Effector memory CD8-positive, alpha-beta T cell (primary cell): ENCODE measurements around the gene KLF7.
A peak's percentile ranks its signal among the peaks of the same experiment; 100 is the strongest.

ENCODE experiments used
- ATAC-seq: fragments of 150-1000 bp; cut with Tn5 transposase; replicated peaks from 2 replicates; pipeline ENCODE4 v1.10.0; 2021; ENCODE audit warnings: mild to moderate bottlenecking, moderate library complexity
- DNase-seq, 3 experiments: peaks; one replicate each; pipeline ENCODE4 v3.0.0; 2021
- H3K27ac Mint-ChIP-seq, 2 donors: one replicate each; pipeline ENCODE4 v1.8.0; 2022; ENCODE audit warnings: mild to moderate bottlenecking in 2 of 2, mixed read lengths in 2 of 2, moderate library complexity in 2 of 2
- H3K27me3 Mint-ChIP-seq, 2 donors: one replicate each; pipeline ENCODE4 v1.8.0; 2022; ENCODE audit warnings: mixed read lengths in 2 of 2
- H3K36me3 Mint-ChIP-seq: one replicate; pipeline ENCODE4 v1.8.0; 2022; ENCODE audit warnings: mild to moderate bottlenecking, moderate library complexity, mixed read lengths; ENCODE audit not compliant: insufficient read depth
- H3K4me1 Mint-ChIP-seq, 2 donors: one replicate each; pipeline ENCODE4 v1.8.0; 2022; ENCODE audit warnings: low read depth in 2 of 2, mixed read lengths in 2 of 2
- H3K4me3 Mint-ChIP-seq, 2 donors: one replicate each; pipeline ENCODE4 v1.8.0; 2022; ENCODE audit warnings: mild to moderate bottlenecking in 2 of 2, mixed read lengths in 2 of 2, moderate library complexity in 2 of 2
- H3K9me3 Mint-ChIP-seq, 2 donors: one replicate each; pipeline ENCODE4 v1.8.0; 2022; ENCODE audit warnings: mixed read lengths in 2 of 2

KLF7 gene

DNA sequence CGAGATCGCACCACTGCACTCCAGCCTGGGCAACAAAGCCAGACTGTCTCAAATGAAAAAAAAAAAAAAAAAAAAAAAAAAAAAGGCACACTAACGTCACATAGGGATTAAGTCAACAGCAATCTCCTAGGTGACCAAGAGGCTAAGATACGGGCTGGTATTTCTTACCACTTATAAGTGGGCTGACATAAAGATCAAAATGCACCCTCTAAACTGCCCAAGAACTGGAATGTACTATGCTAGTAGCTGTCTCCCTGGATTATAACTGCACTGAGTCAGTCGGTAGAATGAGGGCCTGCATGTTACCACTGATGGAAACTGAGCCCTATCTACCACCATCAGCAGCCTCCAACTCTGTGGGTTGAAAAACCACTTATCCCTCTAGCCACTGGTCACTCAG, 80.6 kb downstream of the KLF7 start:
- Mint-ChIP-seq H3K9me3 (no peaks in the 10 kb centered on the region), H3K27me3 (peaks cover 8 to 9% of the 10 kb centered on the region in 2 donors), H3K4me3 (no peak overlapping the region), H3K4me1 (no peaks in the 10 kb centered on the region), H3K36me3 (peaks cover 5% of the 10 kb centered on the region), H3K27ac (no peak overlapping the region)
- ATAC-seq (no peak), DNase-seq (no peak)

- Mint-ChIP-seq H3K27me3 (peaks cover 4 to 6% of the 10 kb centered on the region in 2 donors), H3K4me1 (no peaks in the 10 kb centered on the region), H3K4me3 (no peak overlapping the region), H3K36me3 (peaks cover 5% of the 10 kb centered on the region), H3K9me3 (no peaks in the 10 kb centered on the region), H3K27ac (no peak overlapping the region)
- no peak for DNase-seq
- no peak for ATAC-seq
Observed at GRCh38 chr2:207083361-207084110, 82.2 kb downstream of the KLF7 start.

DNA sequence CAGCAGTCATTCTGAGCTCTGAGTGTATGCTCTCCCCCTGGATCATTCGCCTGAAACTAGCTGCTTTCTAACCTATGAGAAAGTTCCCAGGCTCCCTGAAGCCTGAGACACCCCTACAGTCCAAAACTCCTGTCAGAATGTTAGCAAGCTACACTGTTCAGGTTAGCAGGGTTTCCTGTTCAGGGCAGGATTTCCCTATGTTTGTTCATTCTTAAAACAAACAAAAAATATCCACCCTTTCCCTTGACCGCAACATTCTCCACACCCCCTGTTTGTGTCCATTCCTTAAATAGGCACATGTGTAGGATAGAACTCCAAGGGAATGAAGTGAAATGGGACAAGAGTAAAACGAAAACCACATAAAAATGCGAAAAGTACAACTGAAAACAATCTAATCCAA, 83.1 kb downstream of the KLF7 start:
- no peak for ATAC-seq
- H3K4me1 Mint-ChIP-seq: no peaks in the 10 kb centered on the region
- H3K36me3 Mint-ChIP-seq: peaks cover 5% of the 10 kb centered on the region

GRCh38 chr2:207078186-207078798, 87.5 kb downstream of the KLF7 start:
- DNase-seq: no peak
- peaks cover 22 to 30% of the 10 kb centered on the region in 2 donors for H3K27me3 Mint-ChIP-seq
- no peaks in the 10 kb centered on the region for H3K9me3 Mint-ChIP-seq
- no peak overlapping the region for H3K27ac Mint-ChIP-seq
- no peak for ATAC-seq
- no peak overlapping the region for H3K4me3 Mint-ChIP-seq
- no peaks in the 10 kb centered on the region for H3K36me3 Mint-ChIP-seq
- peaks cover 9 to 11% of the 10 kb centered on the region in 2 donors for H3K4me1 Mint-ChIP-seq

More for the DNA sequence above, 83.1 kb downstream of the KLF7 start:
- Mint-ChIP-seq H3K27me3 (no peaks in the 10 kb centered on the region), H3K4me3 (no peak overlapping the region), H3K27ac (no peak overlapping the region), H3K9me3 (no peaks in the 10 kb centered on the region)
- no peak for DNase-seq

DNA sequence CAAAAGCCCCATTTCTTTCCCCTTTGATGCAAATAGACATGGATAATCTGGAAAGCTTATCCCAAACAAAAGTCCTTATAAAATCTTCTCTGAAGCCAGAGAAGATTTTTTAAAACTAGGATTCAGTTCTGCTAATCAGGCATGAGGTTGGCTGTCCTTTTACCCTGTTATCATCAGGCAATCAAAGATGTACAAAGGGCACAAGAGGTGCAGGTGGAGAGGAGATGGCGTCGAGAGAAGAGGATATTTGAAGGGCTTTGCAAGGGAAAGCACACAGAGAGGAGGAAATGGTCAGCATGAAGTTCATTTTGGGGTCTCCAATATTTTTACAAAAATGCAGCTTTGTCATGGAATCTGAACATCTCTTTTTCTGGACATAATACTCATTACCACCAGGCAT, 88.5 kb downstream of the KLF7 start:
- DNase-seq (no peak), ATAC-seq (no peak)
- no peak overlapping the region for H3K4me3 Mint-ChIP-seq
- no peak overlapping the region for H3K27ac Mint-ChIP-seq
- H3K4me1 Mint-ChIP-seq: peaks cover 9 to 11% of the 10 kb centered on the region in 2 donors
- H3K36me3 Mint-ChIP-seq: no peaks in the 10 kb centered on the region
- peaks cover 32 to 40% of the 10 kb centered on the region in 2 donors for H3K27me3 Mint-ChIP-seq
- no peaks in the 10 kb centered on the region for H3K9me3 Mint-ChIP-seq

DNA sequence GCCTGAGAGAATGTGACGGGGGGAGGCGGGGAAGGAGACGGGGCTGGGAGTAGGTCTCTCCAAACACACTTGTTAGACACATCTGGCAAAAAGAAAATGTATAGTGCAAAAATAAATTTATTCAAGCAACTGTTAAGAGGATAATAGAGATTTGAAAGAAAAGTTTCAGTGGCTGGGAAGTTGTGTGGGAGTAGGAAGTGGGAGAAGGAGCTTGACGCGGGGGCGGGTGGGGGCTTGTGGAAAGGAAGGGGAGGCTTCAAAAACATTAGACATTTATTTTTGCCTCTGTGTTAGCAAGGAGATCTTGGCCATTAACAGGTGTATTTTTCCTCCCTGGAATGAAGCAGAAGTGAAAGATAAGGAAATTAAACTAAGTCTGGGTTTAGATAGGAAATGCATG, 90.3 kb downstream of the KLF7 start:
- H3K4me1 Mint-ChIP-seq: peaks cover 9 to 11% of the 10 kb centered on the region in 2 donors
- H3K4me3 Mint-ChIP-seq: no peak overlapping the region
- no peak overlapping the region for H3K27ac Mint-ChIP-seq
- peaks cover 34 to 51% of the 10 kb centered on the region in 2 donors for H3K27me3 Mint-ChIP-seq
- ATAC-seq (no peak), DNase-seq (no peak)
- no peaks in the 10 kb centered on the region for H3K36me3 Mint-ChIP-seq
- no peaks in the 10 kb centered on the region for H3K9me3 Mint-ChIP-seq

DNA sequence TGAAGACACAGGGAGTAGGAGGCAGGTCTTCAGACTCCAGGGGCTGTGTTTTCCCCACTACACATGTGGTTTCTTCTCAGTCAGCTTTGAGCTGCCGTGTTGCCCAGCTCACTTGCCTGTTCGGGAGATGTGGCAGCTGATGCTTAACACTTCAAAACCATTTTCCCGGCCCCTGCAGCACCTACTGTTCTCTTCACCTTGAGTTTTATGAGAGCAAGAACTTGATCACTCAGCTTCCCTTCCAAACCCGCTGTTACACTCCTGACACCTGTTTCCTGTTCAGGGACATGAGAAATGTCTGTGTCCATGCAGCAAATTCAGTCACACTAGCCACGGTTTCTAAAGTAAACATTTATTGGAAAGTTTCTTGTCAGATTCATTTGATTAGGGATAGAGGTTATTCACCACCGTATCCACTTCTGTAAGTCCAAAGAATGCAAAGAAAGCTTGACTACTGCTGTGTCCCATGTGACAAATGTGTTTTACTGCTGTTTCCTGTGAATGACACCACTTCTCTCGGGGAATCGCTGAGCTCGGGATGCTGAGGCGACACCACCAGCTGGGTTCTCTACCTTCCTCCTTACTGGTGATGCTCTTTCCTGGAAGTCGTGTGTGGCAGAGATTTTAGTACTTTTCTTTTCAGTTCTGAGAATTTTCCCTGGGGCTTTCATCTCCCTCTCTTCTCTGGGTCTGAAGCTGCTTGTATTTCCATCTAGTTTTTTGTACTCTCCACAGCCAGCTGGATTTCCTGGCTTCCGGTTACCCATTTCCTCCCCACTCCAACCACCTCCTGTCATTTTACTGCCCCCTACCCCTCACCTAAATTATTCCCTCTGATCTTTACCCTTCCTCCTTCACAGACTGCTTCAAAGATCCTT, 91.7 kb downstream of the KLF7 start:
- Mint-ChIP-seq H3K27me3 (peaks cover 34 to 63% of the 10 kb centered on the region in 2 donors), H3K27ac (no peak overlapping the region), H3K4me3 (no peak overlapping the region), H3K9me3 (no peaks in the 10 kb centered on the region), H3K4me1 (peaks cover 9 to 11% of the 10 kb centered on the region in 2 donors), H3K36me3 (no peaks in the 10 kb centered on the region)
- ATAC-seq: no peak
- no peak for DNase-seq

GRCh38 chr2:207073412-207073800, 92.3 kb downstream of the KLF7 start:
- Mint-ChIP-seq H3K4me1 (peaks cover 9 to 11% of the 10 kb centered on the region in 2 donors), H3K36me3 (no peaks in the 10 kb centered on the region), H3K27ac (no peak overlapping the region), H3K9me3 (no peaks in the 10 kb centered on the region), H3K4me3 (no peak overlapping the region), H3K27me3 (peaks cover 34 to 63% of the 10 kb centered on the region in 2 donors)
- ATAC-seq (no peak), DNase-seq (no peak)

GRCh38 chr2:207072571-207072970, 93.2 kb downstream of the KLF7 start:
- no peak for DNase-seq
- ATAC-seq: no peak
- Mint-ChIP-seq H3K4me3 (no peak overlapping the region), H3K4me1 (peaks cover 9 to 11% of the 10 kb centered on the region in 2 donors), H3K27me3 (peaks cover 40 to 63% of the 10 kb centered on the region in 2 donors), H3K9me3 (no peaks in the 10 kb centered on the region), H3K36me3 (no peaks in the 10 kb centered on the region), H3K27ac (no peak overlapping the region)

DNA sequence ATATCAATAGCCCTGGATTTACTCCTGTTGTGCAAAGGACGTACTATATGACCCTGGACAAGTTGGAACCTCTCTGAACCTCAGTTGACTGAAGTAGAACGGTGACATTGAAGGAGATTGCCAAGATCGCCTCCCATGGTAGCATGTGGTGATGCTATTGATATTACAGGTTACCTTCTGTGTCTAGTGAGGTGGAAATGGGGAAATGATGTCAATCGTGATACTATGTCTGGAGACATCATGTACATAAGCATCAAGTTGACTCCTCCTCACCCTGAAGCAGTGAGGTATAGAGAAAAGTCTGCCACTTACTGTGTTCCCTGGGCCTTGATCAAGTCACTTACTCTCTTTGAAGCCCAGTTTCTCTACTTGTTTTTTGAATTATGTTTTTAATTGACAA, 93.9 kb downstream of the KLF7 start:
- no peak for DNase-seq
- Mint-ChIP-seq H3K27ac (no peak overlapping the region), H3K4me1 (peaks cover 9 to 11% of the 10 kb centered on the region in 2 donors), H3K9me3 (no peaks in the 10 kb centered on the region), H3K27me3 (peaks cover 40 to 63% of the 10 kb centered on the region in 2 donors), H3K4me3 (no peak overlapping the region), H3K36me3 (no peaks in the 10 kb centered on the region)
- peak; percentile 19 for ATAC-seq

GRCh38 chr2:207067473-207067872, 98.3 kb downstream of the KLF7 start:
- no peak overlapping the region for H3K4me3 Mint-ChIP-seq
- DNase-seq (no peak), ATAC-seq (no peak)
- H3K36me3 Mint-ChIP-seq: no peaks in the 10 kb centered on the region
- H3K27me3 Mint-ChIP-seq: peaks cover 16 to 25% of the 10 kb centered on the region in 2 donors
- H3K4me1 Mint-ChIP-seq: no peaks in the 10 kb centered on the region
- H3K9me3 Mint-ChIP-seq: peaks cover 0 to 5% of the 10 kb centered on the region in 2 donors
- H3K27ac Mint-ChIP-seq: no peak overlapping the region

- Mint-ChIP-seq H3K27me3 (peaks cover 12 to 20% of the 10 kb centered on the region in 2 donors), H3K27ac (no peak overlapping the region), H3K4me3 (no peak overlapping the region), H3K4me1 (no peaks in the 10 kb centered on the region), H3K36me3 (no peaks in the 10 kb centered on the region), H3K9me3 (peaks cover 0 to 5% of the 10 kb centered on the region in 2 donors)
- ATAC-seq (no peak), DNase-seq (no peak)
Observed at GRCh38 chr2:207066791-207067460, 98.8 kb downstream of the KLF7 start.

GRCh38 chr2:207066166-207066565, 99.6 kb downstream of the KLF7 start:
- H3K27ac Mint-ChIP-seq: no peak overlapping the region
- ATAC-seq: no peak
- H3K27me3 Mint-ChIP-seq: peaks cover 12 to 19% of the 10 kb centered on the region in 2 donors
- peaks cover 0 to 5% of the 10 kb centered on the region in 2 donors for H3K9me3 Mint-ChIP-seq
- DNase-seq: no peak
- H3K4me1 Mint-ChIP-seq: no peaks in the 10 kb centered on the region
- H3K4me3 Mint-ChIP-seq: no peak overlapping the region
- H3K36me3 Mint-ChIP-seq: no peaks in the 10 kb centered on the region
